GM19099 (cell line): ENCODE measurements around the gene CUTA.
A peak's percentile ranks its signal among the peaks of the same experiment; 100 is the strongest.

Experiments
- POLR2A ChIP-seq: IDR thresholded peaks from 3 replicates; pipeline ENCODE4 v1.6.1; 2011; ENCODE audit warnings: low read depth; ENCODE audit not compliant: insufficient read length; ENCODE audit errors: extremely low read depth

Gene CUTA

GRCh38 chr6:33429750-33430052 lies 11.8 kb upstream of the CUTA start:
- TF ChIP-seq POLR2A, result no peak

- TF ChIP-seq POLR2A, result no peak
These were observed 11.3 kb upstream of the CUTA start for GRCh38 chr6:33428966-33429749.

DNA sequence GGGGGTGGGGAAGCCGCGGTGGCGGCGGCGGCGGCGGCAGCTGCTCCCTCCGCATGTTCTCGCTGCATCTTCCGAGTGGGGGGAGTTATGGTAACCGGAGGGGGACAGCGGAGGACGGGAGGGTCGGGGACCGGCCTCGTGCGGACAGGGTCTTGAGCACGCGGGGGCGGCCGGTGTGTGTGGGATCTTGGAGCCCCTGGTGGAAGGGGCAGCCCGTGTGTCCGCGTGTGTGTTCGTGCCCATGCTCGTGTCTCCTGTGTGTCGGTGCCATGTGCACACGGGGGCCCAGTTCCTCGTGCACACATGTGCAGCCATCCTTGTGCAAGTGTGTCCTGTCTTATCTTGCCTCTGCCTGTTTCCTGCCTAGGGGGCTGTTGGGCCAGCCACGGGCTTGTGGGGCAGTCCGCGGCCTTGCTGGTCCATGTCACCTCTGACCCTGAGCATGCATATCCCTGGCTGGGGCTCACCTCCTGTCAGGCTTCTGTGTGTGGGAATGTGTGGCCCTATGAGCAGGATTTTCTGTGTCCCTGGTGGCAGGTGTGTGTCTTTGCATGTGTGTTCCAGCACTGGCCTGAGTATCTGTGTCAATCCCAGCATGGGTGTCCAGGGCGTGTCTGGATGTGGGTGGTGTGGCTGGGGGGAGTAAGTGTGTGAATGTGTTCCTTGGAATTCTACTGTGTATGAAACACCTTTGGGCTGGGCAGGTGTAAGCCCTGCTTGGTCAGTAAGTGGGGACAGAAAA lies 10.5 kb upstream of the CUTA start:
- no peak for TF ChIP-seq POLR2A

DNA sequence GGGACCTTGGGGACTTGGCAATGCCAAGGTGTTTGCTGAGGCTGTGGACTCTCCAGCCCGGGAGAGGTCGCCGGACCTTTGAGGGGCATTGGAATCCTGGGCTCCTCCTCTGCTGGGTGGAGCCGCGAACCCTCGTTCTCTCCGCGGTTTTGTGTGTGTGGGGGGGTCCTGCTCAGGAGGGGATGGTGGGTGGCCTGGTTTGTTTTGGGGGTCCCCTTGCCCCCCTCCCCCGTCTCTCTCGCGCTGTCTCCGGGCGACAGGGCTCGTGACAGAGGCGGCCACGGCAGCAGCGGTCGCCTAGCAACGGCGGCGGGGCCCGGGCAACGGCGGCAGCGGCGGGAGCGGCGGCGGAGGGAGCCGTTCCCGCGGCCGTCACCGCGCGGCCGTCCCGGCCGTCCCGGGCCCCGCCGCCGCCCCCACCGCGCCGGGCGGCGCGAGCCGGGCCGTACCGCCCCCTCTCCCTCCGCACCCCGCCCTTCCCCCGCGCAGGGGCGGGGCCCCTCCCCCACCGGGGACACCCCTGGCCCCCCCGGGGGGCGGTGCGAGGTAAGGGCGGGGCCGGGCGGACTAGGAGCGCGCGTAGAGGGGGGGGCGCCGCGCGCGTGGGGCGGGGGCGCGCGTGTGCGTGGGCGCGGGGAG lies 9.8 kb upstream of the CUTA start:
- TF ChIP-seq POLR2A, result no peak

- no peak for TF ChIP-seq POLR2A
These were observed 8.9 kb upstream of the CUTA start for GRCh38 chr6:33426590-33427511.

DNA sequence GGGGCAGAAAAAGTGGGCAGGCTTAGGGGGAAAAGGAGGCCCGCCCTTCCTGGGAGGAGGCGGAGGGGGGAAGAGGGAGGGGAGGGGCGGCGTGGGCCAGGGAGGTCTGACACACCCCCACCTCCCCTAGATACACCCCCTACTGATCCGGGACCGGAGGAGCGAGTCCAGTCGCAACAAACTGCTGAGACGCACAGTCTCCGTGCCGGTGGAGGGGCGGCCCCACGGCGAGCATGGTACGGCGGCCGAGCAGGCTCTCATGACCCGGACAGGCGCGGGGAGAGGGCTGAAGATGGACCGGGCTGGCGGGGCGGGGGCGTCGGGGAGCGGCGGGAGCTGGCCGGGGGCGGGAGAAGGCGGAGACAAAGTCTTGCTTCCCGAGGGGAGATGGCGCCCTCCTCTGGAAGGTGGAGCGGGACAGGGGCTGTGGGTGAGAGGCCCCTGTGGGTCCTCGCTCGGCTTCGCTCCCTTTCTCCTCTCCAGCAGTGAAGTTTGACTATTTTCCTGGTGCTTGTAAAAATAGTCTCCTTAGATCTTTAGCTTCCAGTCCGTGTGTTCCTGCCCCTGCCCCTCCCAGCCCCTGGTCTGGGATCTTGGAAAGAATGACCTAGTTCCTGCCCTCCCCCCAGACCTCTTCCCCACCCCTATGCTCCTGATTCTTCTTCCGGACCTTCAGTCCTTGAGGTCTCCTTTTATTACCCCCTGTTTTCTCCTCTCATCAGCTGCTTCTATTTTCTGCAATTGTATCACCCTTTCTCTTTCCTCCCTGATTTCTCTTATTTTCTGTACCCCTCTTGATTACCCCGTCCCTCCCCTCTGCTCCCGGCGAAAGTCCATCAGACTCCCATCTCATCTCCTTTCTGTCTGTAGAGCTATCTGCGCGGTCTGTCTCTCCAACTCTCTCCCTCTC lies 8.0 kb upstream of the CUTA start:
- peak; percentile 69 for TF ChIP-seq POLR2A

- TF ChIP-seq POLR2A, result no peak
These were observed 7.2 kb upstream of the CUTA start for GRCh38 chr6:33424855-33425667.

GRCh38 chr6:33423777-33424176 lies 5.9 kb upstream of the CUTA start:
- no peak for TF ChIP-seq POLR2A

- TF ChIP-seq POLR2A, result no peak
These were observed 3.4 kb upstream of the CUTA start for GRCh38 chr6:33421344-33421643.

DNA sequence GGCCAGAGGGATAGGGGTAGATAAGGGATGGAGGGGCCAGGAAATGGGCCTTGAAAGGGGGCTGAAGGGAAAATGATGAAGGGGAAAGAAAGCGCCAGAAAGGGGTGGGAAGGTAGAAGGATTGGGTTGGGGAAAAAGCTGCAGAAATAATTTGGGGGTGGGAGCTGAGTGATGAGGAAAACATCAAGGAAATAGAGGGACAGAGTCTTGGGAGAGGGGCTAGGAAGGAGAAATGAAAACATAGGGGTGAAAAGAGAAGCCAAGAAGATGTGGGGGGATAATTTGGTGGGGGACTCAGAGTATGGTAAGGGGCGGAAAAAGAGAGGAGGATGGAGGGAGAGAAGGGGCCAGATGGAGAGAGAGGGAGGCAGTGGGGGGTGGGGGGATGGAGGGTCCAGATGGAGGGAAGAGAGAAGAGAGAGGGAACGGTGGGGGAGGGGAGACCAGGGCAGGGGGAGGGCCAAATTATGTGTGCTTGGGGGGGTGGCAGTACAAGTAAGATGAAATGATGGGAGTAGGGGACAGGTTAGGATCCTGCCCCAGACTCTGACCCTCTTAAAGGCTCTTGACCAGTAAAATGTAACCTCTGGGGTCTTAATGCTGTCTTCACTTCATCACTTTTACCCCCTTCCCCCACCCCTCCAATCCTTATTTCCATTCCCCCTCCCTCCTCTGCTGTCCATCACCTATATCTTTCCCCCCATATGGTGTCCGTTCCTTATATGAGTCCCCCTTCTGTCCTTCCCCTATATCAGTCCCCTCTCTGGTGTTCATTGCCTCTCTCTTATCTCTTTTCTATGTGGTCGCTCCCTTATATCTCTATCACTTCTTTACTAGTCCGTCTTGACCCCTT lies 2.8 kb upstream of the CUTA start:
- TF ChIP-seq POLR2A, result no peak

- no peak for TF ChIP-seq POLR2A
These were observed 1.9 kb upstream of the CUTA start, which contains the start of gene SYNGAP1 for GRCh38 chr6:33419580-33420490. Gene SYNGAP1 (plus strand): TSS chr6:33420065. CDS start chr6:33420265, 200 bp downstream.
